GM18520 (cell line): Measurements from ENCODE around the gene FAM241A.
"Not testable (repeated sequence)": the region's sequence is repeated elsewhere in the genome, so short reads cannot be mapped to it uniquely, and the experiment has no call there.

ENCODE experiments used
- ATAC-seq: cut with Tn5 transposase; IDR thresholded peaks from one replicate; pipeline ENCODE4 v1.9.1; 2021; ENCODE audit not compliant: unreplicated experiment

Gene FAM241A

DNA sequence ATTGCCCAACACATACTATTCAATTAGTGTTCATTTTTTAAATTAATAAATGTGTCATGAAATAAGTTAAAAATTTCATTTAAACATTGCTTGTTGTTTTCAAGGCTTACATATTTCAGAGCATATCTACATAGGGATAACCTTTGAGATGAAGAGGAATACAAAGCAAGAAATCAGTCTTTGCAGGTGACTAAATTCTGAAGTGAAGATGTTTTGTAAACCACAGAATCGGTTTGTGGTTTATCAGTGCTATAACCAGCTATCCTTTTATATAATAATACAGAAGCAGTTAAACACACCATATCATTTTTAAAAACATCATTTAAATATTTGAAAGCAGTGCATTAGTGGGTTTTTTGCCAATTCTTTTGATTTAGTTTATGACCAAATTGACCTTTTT, 26.9 kb downstream of the FAM241A start:
- peak; percentile 82 for ATAC-seq

DNA sequence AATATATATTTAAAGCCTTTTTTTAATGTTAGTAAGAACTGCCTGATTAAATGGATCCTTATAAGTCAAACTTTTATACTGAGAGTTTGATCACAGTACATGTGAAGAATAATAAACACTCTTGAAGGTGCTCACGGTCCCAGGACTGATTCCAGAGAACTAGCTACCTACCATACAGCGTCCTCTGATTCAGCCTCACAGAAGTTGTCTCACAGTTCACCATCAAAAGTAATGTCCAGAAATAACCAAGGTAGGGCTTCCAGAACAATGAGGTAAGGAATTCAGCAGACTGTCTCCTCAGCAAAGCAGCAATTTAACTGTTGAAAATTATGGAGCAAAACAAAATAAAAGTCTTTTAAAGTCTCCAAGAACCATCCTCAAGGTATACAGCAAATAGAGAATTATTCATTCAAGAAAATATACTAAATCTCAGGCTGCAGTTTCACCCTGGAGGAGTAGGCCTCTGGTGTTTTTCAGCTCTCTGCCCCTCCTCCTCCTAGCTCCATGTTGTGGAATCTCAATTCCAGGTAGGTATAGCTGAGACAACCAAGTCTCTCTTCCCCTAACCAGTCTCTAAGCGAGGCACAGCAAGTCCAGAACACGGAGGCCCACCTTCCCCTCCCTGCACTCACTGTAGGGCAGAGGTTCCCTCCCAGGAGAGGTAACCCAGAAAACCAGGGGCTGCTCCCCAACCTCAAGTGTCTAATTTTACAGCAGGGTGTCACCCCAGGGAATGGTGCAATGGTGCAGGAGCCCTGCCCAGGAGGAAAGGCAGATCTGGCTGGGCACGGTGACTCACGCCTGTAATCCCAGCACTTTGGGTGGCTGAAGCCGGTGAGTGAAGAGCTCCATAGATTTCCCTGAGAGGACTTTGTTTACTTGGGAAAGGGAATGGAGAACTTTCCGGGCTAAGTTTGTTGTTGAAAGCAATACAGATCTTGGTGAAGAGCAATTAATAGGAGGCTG, 28.6 kb downstream of the FAM241A start:
- ATAC-seq: no peak

DNA sequence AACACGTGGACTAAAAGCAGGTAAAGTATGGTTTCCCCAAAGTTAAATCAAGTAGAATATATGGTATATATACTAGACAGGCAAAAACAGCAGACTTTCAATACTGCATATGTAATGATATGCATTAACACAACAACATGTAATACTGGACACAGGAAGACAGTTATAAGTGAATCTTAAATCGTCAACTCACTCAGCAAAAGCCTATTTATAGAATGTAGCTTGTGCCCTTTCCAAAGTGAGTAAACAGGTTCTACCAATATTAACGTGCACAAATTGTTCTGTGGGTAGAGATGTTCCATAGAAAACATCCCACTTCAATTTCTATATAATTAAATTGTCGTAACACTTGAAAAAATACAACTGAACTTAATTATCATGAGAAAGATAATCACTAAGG, 30.6 kb downstream of the FAM241A start:
- no peak for ATAC-seq

DNA sequence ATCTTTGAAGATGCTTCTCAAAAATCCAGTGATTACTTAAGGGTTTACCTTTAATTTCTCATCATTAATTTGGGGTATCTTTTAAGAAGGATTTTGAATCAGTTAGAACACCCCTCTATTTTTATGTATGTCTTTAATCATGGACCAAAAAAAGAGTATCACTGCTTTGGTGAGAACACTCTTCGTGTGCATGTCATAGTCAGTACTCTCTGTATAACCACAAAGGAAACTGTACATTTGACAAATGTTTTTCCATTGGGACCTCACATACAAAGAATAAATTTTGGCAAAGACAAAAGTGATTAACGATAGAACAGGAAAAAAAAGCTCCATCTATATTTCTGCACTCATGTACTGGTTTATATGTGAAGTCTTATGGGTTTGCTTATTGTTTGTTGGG, 31.3 kb downstream of the FAM241A start:
- no peak for ATAC-seq

DNA sequence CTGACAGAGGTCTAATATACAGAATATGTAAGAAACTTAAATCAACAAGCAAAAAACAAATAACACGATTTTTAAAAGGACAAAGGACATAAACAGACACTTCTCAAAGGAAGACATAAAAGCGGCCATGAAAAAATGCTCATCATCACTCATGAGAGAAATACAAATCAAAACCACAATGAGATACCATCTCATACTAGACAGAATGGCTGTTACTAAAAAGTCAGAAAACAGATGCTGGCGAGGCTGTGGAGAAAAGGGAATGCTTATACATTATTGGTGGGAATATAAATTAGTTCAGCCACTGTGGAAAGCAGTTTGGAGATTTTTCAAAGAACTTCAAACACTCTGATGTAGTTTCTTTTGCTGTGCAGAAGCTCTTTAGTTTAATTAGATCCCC, 33.5 kb downstream of the FAM241A start:
- not testable (repeated sequence) for ATAC-seq

DNA sequence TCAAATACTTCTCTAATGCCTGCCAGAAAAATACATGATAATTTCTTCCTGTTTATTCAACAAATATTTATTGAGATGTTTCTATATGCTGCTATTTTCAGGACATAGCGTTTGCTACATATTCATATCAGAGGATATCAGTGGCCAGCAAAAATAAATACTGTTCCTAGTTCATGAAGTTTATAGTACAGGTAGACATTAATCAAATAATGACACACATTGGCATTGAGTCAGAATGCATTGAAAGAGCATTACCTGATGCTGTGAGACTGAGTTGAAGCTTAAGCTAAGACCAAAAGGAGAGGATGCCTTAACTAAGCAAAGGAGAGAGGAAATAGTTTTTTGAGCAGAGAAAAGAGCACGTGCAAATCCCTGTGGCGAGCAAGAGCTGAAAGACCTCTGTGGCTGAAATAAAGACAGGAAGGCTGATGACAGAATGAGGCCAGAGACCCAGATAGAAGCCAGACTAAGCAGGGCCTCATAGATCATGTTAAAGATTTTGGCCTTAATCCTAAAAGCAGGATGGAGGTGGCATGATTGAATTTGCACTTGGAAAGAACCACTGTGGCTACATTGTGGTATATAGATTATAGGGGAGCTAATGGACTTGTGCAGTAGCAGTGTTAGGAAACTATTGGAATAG, 36.2 kb downstream of the FAM241A start:
- no peak for ATAC-seq

DNA sequence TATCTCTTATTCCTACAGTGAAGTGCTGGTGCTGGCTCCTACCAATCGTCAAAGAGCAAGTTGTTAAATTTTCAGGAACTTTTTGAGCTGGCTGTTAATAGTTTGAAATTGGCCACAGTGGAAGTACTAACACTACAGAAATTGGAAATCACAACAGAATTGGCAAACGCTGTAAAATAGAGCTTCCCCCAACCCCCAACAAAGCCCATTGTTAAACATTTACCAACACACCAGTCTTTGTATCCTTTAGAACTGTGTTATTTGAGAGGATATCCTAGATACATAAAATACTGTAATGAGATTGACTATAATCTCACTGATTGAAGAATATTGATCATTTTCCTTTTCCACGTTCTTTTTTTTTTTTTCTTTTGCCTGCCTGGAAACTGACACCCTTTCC, 37.4 kb downstream of the FAM241A start:
- no peak for ATAC-seq

DNA sequence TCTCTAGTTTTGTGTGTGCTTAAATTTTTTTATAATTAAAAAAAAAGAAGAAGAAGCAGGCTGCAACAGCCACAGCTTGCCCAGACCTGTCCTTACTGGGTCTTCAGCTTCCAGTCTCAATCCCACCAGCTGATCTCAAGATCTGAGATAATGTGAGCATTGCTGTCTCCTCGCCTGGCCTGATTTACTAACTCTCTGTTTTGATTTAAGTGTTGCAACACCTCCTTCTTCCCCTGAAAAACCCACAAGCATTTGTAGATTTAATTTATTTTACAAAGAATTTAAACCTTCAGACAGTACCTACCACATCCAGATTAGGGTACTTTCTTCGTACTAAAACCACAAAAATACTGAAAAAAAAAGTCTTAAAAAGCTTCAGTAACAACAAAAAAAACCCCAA, 38.0 kb downstream of the FAM241A start:
- no peak for ATAC-seq

DNA sequence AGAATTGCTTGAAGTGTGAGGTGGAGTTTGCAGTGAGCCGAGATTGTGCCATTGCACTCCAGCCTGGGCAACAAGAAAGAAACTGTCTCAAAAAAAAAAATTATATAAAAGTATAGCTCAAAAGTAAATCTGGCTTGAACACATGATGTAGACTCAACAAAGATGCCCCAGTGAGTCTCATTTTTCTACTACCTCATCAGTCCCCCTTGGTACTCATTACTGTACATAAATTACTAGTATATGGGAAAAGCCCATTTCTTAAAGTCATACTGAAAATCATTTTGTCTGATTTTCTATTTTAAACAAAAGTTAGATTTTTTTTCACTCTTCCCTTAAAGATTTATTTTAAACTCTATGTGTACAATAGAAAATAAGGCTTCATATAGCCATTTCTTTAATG, 39.2 kb downstream of the FAM241A start:
- no peak for ATAC-seq

DNA sequence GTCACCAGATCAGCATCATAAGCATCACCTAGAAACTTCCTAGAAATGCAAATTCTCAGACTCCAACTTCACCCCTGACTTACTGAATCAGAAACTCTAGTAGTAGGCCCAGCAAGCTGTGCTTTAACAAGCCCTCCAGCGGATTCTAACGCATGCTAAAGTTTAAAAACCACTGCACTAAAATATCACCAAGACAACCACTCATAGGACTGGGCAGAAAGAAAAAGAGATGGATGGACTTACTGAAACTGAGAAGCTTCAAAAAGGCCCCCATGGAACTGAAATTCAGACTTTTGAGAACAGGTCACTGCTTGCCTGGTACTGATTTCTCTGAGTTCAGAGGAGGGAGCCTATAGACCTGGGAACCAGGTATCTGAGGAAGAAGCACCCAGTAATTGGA, 40.1 kb downstream of the FAM241A start:
- no peak for ATAC-seq

DNA sequence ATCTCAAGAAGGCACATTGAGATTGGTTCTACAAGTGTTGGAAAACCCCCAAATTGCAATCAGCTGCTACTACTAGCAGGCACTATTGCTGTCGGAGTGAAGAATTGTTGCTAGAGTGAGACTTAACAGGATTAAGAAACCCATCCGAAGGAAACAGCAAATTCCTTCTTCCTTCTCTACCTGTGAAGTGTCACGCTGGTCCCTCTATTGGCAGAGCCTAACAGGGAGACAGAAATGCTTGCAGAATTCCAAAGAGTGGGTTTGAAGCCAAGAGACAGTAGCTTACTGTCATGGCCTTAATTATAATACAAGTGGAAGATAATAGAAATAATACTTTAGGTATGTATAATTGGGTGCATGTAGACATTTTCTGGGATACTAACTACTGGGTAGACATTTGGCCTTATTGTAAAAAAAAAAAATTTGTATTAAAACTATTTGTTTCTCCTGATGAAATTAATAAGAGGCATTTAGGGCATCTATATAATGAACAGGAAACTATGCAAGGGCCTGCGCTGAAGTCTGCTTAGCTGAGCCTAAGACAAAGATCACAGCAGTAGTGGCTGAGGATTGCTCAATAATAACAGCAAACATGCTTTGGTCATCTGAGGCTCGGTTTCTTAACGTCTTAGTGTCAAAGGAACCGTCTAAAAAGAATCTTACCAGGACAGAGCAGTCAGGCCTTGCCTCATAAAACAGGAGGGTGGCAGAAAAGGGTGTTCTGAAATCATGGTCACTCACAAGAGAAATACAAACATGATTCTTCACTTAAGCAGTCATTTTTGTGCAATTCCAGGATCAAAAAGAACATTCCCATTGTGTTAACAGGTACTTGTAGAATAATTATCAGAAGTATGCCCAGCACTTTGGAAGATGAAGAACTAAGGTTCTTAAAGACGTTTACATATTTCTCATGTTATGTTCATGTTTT, 40.8 kb downstream of the FAM241A start:
- ATAC-seq: no peak

DNA sequence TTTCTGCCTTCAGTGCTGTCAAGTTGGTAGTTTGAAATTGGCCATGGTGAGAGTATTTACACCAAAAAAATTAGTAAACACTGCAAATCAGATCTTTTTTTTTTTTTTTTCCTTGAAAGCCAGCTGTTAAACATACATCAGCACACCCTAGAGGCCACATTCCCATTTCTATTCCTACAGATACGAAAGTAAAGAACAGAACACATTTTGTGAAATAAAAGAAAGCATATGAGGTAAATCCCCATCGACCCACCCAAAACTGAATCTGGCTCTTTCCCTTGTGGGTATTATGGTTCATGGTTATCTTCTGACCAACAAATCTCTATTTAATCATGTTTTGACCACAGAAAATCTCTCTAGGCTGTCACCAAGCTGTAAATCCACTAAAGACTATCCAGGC, 44.5 kb downstream of the FAM241A start:
- ATAC-seq: no peak

DNA sequence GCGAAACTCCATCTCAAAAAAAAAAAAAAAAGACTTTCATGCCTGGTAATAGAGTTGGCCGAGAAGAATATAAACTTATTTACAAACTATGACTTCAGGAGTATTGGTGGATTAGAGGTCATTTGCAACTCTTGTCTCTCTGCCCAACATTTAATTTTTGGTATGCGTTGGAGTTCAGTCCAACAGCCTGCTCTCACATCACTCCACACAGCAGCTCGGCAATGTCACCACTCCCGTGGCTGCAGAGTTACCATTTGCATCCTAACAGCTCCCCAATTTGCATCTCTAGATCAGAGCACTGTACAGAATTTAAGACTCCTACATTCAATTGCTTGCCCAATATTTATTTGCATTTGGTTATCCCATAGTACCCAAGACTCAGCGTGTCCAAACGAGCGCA, 45.4 kb downstream of the FAM241A start:
- ATAC-seq: no peak

DNA sequence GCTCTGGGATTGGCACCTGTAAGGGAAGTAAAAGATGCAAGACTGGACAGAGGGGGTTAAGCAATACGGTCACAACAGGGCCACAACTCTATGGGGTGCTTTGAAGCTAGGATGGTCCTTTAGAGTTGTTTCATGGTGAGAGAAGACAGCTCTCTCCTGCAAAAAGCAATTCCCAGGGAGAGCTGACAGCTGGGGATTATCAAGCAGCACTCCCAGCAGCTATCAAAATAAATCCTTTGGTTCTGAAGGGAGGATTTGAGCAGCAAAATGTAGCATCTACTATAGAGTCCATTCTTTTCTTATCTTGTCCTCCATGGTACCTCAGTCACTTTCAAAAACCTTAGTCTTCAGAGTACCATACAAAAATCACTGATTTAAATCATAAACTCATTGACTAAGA, 51.2 kb downstream of the FAM241A start:
- ATAC-seq: no peak

DNA sequence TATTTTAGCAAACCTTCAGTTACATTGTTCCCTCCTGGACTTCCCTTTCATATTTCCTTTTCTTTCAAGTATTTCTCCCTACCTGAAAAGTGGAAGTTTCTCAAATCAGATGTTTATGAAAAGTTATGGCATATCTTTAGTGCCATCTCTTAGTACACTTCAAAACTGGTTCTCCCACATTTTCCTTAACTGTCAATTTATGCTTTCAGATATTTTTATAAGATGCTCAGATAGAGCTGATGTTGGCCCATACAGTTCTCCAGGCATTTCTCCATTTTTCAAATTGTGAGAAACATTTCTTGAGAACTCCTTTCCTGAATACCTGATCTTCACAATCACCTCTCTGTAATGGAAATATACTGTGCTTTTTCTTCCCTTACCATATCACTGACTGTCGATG, 53.8 kb downstream of the FAM241A start:
- no peak for ATAC-seq

DNA sequence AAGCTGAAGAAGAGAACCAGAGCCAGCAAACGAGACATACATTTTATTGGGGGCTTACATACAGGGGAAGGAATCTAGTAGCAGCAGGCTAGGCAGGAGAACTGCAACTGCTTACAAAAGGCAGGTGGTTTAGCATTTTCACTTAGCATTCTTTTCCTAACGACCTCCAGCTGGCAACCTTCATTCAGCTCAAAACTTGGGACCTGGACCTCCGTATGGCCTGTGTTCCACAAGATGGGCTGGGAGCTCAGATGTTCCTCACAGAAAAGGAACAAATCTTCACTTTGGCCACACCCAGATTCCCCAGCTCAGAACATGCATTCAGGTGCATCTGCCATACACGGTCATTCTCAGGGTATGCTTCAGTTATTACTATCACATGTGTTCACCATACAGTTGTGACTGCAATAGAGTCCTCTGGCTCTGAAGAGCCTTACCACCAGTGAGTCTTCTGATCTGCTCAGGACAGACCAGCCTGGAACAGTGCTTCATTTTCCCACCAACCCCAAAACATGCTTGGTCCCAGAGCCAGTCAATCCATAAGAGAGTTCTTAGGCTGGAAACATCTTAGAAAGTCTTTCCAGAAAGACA, 56.8 kb downstream of the FAM241A start:
- no peak for ATAC-seq

DNA sequence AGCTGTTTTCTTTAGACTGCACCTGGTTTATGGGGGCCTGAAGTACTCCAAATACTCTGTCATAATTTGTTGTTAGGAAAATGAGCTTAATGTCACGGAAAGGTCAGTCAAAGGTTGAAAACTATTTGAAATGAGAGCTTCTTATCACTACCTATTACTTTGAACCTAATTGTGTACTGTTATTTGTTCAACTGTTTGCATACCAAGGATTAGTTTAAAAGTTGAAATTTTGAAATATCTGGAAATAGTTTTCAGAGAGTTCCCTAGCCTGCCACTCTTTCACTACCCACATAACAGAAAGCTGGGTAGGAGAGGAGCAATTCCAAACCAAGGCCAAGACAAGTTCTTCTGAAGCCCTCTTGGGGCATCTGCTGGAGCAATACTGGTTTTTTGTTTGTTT, 58.3 kb downstream of the FAM241A start:
- ATAC-seq: no peak

DNA sequence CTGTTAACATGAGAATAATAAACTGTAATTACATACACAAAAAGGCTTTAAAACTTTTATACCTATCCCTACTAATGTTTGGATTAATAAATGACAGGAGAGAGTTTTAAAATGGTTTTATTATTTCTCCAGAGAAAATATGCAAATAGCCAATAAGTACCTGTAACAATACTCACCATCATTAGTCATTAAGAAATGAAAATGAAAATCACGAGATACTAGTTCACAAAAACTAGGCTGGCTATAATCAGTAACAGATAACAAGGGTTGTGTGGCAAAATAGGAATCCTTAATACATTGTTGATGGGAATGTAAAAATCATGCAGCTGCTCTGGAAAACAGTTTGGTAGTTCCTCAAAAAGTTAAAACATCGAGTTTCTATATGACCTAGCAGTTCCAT, 61.2 kb downstream of the FAM241A start:
- peak; percentile 57 for ATAC-seq

DNA sequence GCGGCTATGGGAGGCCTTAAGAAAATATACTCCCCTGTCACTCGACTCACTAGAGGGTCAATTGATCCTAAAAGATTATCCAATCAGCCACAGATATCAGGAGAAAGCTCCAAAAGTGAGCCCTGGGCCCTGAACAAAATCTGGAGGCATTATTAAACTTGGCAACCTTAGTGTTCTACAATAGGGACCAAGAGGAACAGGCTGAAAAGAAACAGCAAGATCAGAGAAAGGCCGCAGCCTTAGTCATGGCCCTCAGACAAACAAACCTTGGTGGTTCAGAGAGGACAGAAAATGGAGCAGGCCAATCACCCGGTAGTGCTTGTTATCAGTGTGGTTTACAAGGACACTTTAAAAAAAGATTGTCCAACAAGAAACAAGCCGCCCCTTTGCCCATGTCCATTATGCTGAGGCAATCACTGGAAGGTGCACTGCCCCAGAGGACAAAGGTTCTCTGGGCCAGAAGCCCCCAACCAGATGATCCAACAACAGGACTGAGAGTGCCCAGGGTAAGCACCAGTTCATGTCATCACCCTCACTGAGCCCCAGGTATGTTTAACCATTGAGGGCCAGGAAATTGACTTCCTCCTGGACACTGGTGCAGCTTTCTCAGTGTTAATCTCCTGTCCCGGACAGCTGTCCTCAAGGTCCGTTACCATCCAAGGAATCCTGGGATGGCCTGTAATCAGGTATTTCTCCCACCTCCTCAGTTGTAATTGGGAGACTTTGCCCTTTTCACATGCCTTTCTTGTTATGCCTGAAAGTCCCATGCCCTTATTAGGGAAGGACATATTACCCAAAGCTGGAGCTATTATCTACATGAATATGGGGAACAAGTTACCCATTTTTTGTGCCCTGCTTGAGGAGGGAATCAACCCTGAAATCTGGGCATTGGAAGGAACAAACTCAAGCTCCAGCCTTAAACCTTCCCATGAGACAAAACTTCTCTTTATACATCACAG, 63.2 kb downstream of the FAM241A start:
- not testable (repeated sequence) for ATAC-seq

DNA sequence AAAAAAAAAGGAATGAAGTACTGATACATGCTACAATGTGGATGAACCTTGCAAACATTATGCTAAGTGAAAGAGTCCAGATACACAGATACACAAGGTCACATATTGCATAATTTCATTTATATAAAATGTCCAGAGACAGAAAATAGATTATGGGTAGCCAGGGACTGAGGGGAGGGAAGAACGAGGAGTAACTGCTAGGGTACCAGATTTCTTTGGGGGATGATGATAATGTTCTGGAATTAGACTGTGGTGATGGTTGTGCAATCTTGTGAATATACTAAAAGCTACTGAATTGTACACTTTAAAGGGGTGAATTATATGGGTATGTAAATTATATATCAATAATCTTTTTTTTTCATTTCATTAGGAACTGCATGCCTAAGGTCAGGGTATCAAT, 65.5 kb downstream of the FAM241A start:
- no peak for ATAC-seq
